ENCODE data around the gene MPDZ.
"Not testable (repeated sequence)": the region's sequence is repeated elsewhere in the genome, so short reads cannot be mapped to it uniquely, and the experiment has no call there.

Gene MPDZ

DNA sequence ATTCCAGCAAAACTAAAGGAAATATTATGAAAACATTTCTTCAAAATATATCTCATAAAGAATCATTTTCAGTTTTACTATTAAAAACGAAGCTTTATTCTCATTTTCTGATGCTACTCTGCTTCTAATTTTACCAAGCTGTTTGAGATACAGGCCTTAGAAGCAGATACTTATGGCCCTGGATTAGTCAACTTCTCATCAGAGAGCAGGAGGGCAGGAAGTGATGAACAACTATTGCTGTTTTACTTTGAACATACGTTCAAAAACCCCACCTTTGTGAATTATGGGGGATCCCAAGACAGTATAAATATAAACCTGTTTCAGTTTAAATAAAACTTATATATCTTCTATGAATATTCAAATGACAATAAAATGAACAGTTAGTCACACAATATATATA, 16.0 kb downstream of the MPDZ start:
- no peak for DNase-seq

DNA sequence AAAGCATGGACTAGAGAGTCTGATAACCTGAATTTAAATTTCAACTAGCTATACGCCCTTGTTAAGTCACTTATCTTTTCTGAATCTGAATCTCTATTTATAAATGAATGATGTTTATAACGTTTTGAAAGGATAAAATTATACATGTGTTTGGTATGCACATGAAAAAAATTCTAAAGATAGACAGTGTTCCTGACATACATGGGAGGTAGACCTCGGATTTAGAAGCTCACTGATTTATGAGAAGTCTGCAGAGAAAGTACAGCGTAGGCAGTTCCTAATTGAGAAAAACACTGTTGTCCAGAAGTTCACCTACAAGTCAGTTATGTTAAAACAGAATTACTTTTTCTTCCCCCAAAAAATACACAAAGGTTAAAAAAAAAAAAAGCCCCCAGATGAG, 26.6 kb downstream of the MPDZ start:
- no peak for DNase-seq

DNA sequence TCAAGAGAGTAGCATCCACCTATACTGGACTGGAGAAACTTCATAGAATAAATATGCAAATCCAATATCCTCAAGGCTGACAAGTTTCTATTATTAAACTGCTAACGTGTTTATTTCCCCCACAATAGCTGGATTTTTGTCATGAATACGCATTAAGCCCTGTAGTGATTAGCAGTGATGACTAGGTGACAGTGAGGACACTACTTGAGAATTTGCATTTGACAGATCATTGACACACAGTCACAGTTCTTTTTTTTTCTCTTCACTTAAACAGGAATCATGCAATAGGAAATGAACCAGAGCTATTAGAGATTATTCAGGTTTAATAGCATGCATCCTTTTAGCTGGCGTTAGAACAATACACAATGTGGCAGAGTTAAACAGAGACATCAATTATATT, 35.3 kb downstream of the MPDZ start:
- no peak for DNase-seq

DNA sequence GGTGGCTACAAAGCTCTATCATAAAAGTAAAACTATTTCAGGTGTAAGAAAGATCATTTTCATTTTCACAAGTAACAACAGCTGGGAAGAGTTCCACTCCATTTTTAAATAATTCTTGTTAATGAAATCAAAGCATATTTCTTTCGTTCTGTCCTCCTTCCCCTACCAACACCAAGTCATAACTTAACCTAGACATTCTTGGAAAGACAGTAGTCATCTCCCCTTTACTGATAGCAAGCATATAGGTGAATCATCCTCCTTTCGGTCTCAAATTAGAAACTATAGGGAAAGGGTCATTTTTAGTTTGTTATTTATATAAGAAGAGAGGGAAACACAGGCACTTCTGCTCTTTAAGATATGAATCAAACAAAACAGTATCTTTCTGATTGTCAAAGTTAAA, 38.2 kb downstream of the MPDZ start:
- DNase-seq = no peak

DNA sequence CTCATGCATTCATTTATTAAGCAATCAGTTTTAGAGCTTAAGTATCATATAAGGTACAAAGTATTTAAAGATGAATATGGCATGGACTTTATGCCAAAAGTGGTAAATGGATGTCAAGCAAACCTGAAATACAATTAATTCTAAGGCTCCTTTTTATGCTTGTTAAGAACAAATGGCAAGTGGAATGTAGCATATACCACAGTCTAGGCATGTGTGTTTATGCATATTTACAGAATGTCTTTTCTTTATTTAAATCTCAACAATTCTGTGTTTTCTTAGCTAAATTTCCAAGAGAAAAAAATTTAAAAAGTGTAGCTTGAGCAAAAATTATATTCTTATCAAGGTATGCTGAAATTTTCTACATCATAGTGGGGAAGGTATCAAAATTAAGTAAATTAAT, 39.8 kb downstream of the MPDZ start:
- DNase-seq = no peak

DNA sequence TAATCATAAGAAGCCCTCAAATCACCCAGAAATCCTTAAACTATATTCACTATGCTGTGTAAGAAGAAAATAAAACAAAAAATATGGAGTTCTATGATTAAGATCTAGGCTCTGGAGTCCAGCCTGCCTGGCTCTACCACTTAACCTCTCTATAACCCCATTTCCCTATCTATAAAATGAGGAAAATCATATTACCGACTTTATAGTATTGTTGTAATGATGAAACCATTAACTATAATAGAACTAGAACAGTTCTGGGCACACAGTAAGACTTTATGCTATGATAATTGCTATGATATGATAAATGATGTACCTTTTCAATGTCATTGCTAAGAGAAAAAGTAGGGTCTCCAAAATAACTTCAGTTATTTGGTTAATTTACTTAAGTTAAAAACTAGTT, 40.3 kb downstream of the MPDZ start:
- DNase-seq = no peak

DNA sequence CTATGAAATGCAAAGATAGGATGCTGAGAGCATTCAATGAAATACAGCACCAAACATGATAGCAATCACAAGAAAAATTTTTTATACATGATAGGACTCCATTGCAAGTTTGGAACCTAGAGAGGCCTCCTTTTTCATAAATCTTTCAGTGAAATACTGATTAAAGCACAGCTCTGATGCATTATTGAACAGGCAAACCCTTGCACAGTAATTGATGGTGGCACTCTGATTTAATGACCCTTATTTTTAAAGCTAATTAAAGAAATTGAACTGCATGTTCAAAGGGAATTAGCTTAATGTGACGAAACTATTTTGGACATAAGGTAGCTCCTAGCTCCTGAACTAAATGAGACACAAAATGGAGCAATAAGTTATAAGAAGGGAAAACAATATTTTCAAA, 44.6 kb downstream of the MPDZ start:
- DNase-seq = no peak

DNA sequence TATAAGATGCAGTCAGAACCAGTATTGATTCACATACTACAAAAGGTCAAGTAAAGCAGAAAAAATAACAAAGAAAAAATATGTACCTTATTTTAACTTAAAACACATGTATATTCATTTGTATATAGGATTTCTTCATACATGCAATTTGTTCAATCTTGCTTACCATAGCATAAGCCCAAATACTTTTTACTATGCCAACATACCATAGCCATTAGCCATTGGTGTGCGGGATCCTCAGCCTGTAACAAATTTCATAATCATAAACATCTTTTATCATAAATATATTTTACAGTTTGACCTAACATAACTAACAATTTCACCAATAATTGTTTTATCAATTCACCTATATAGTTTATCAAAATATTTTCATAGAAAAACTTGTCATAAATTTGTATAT, 51.1 kb downstream of the MPDZ start:
- DNase-seq = no peak

DNA sequence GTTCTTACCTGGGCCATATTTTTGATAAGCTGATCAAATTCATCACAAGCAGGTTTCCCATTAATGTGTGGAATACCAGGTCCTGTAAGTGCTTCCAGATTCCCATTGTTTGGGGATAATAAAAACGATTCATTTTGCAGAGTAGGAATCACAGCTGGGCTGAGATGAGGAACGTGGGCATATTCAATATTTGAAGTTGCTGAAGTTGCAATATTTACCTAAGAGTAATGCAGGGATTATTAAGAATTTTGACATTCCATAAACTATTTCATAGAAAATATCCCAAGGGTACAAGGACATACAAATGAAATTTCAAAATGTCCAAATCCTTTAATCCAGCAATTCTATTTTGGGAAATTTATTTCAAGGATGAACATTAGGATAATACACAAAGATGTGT, 55.1 kb downstream of the MPDZ start:
- DNase-seq = no peak

DNA sequence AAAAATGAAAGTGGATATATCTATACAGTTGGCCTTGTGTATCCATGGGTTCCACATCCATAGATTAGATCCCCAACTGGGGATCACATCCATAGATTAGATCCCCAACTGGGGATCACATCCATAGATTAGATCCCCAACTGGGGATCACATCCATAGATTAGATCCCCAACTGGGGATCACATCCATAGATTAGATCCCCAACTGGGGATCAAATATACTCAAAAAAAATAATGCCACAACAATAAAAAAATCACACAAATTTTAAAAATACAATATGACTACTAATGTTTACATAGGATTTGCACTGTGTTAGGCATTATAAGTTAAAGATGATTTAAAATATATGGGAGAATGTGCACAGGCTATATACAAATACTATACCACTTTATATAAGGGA, 56.8 kb downstream of the MPDZ start:
- not testable (repeated sequence) for DNase-seq

DNA sequence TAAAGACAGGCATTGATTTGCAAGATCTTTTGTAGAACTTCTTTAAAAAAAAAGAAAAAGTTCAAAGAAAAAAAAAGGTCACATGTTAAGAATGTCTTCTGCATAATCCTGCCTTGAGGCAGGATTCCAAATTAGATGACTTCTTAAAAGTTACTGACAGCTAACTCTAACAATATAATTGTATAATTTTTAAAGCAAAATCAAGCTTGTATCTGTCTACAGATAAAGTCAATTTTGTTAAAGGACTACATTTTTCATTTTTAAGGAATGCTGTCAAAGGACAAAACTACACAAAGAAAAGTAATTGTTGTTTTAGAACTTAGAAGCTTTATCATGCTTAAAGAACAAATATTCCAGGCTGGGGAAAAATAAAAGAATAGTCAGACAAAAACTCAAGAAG, 57.8 kb downstream of the MPDZ start:
- DNase-seq = no peak

DNA sequence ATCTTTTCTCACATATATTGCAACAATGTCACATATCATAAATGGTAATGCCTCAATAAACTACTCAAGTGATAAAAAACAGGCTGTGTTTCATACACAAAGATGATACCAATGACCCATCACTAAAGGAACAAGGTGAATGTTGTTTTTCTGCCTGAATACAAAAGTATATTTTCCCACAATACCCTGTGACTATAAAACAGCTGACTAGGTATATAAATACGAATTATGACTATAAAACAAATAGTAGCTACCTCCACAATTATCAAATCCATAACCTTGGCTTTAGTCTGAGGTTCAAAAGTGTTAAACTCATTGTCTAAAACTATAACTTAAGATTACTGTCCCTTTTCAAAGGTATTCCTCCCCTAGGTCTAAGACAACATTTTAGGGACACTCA, 58.7 kb downstream of the MPDZ start:
- no peak for DNase-seq

DNA sequence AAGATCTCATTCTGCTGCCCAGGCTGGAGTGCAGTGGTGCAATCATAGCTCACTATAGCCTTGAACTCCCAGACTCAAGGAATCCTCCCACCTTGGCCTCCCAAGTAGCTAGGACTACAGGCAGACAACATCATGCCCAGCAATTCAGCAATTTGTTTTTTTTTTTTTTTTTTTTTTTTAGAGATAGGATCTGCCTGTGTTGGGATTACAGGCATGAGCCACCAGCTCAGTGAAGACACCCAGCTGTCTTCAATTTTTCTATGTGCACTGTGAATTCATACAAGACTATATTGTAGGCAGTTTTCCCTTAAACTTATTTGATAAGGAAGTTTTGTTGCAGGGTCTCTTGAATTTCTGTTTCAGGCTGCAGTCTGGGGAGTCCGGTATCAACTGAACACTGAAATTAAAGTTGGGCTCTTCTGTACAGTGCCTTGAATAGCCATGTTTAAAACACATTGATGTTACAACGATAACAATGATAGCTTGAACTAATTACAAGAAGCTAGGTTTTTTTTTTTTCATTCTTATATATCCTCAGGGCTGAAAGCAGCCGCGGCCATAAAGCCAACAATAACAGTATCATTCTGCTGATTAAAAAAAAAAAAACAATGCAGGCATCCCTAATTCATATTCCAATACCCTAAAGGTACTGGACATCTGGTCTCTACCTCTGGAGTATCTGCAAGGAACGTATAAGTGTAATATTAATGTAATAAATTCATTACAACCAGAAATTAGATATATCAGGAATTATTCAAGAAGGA, 63.5 kb downstream of the MPDZ start:
- no peak for DNase-seq

DNA sequence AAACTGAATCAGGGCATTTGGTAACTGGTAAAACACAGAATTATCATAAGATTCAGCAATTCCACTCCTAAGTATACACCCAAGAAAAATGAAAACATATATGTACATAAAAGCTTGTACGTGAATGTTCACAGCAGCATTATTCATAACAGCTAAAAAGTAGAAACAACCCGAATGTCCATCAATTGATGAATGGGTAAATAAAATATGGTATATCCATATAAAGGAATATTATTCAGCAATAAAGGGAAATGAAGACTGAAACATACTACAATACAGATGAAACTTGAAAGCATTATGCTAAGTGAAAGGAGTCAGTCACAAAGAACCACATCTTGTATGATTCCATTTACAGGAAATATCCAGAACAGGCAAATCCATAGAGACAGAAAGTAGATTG, 65.5 kb downstream of the MPDZ start:
- DNase-seq = no peak

DNA sequence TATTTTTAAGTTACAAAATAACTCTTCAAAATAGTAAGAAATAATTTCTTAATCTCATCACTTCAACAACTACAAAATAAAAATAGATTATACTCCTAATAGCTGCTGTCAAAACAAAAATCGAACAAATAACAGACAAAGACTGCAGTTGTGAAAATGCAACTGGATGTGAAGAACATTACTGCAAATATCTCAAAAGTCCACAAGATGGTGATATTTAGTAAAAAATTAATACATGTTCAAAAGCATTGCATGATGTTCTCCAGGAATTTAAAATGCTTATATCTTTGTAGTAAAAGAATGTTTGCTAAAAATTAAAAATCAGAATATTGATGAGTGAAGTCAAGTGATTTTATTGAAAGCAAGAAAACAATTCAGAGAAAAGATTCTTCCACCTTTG, 66.2 kb downstream of the MPDZ start:
- DNase-seq = no peak

DNA sequence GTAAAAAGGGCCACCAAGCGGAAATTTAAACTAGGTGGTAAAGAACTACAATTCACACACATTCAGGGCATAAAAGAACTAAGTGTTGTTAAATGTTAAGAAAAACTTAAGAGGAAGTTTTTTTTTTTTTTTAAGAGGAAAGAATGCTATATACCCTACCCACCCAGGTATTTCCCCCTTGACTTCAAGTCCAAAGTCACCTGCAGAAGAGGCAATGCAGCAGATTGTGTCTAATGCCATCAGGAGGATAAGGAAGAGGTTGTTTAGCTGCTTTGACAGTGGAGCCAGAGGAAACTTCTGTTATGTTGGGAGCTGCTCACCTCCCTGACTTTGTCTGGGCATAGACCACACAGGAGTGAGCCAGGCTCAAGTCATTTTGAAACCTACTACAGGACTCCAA, 69.2 kb downstream of the MPDZ start:
- DNase-seq = no peak

DNA sequence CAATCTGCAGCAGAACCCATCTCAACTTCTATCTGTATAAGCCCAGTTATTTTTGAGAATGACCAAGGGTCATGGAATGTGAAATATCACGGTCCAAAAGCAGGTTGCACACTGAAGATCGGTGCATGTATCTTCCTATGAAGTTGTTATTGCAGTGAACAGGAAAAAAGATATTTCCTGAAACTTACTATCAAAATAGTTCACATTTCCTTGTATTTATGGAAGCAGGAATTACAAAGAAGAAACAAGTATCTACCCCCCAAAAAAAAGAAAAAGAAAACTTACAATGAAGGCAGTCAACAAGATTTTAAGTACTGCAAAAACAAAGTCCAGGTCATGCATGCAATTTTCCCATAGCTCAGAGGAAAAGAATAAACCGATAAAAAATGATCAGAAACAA, 70.0 kb downstream of the MPDZ start:
- no peak for DNase-seq

DNA sequence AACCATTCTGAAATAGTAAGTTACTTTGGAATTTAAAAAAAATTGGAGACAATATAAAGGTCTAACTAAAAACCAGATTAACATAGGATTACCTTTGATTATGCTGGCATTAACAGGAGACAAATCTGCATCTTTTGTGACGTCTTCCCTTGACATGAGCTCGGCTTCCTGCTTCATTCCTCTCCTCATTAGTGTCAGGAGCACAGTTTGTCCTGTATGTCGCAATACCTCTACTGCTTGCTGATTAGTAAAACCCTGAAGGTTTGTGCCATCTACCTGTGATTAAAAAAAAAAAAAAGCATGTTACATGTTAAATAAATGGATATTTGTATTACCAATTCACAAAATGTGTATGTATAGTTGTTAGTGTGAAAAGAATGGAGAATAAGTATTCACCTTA, 73.7 kb downstream of the MPDZ start:
- DNase-seq = no peak

DNA sequence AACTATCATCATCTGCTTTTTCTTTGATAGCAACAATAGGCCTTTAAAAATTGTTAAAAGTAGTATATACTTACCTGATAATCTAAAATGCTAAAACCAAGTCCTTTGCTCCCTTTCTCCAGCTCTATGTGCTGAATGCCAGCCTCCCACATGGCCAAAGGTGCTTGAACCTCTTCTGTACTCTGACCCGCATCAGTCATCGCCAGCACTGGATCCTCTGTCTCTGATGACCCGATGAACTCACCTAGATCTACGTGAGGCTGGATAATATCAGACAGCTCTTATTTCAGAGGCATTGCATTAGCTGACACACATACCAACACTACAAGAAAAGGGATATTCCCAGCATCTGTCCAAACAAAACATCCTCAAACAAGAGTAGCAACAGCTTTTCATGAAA, 89.5 kb downstream of the MPDZ start:
- DNase-seq = no peak

DNA sequence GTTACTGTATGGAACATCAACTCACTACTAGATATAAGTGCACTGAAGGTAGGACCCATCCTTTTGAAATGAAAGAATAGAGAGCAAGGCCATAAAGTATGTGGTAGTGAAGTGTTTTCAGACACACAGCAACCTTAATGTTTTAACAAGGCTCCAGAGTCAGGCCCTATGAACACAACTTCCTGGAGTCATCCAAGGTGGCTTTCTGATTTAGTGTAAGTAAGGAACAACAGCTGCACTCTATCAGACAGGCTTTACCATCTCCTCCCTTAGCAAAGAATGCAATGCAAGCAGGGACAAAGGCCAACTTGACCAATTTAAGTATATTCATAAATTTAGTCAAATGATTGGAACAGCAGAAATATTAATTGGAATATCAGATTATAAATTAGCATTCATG, 90.1 kb downstream of the MPDZ start:
- DNase-seq = no peak

DNA sequence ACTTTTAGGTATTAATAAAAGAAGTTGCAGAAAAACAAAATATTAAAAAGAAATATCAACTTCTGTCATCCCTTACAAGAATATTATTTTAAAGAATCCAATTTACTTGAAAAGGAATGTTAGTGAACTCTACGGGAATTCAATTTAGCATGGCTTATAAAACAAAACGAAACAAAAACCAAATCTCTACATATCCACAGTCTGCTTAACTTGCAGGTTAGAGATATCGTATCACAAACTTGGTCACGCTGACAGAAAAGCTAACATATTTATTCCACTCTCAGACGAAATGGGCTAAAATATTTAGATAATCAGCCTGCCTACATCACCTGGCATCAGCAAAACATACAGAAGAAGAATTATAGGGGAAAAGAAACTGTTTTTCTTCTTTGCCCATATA, 92.7 kb downstream of the MPDZ start:
- no peak for DNase-seq

DNA sequence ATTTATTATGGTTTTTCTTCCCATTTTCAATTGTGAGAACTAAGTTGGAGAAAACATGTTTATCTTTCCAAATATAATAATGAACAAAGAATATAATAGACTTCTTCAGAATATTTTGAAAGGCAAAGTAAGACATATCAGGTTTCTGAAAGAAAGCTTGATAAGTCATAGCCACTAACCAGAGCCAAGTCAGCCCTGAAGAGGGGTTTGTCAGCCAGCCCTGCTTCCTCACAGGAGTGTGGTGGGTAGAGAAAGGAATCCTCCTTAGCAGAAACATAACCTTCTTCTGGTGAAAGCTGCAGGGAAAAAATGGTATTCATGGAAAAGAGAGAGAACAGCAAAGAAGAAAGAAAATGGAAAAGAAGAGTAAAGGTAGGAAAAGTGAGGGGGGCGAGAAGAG, 93.4 kb downstream of the MPDZ start:
- DNase-seq = no peak

DNA sequence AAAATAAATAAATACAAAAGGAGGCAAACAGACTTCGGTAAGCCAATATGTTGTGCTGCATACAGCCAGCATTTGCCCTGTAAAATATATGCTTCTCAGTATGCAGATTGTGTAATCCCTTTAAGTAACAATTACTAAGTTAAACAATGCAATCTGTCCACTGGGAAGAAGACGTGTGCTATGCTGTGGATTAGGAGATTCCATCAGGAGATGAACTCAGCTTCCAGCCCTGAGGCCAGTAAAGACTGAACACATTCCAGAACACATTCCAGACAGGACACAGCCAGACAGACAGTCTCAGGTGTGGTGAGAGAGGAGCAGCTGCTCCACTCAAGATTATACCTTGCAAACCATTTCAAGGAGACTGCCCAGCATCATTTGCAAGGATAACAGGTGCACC, 97.8 kb downstream of the MPDZ start:
- no peak for DNase-seq

DNA sequence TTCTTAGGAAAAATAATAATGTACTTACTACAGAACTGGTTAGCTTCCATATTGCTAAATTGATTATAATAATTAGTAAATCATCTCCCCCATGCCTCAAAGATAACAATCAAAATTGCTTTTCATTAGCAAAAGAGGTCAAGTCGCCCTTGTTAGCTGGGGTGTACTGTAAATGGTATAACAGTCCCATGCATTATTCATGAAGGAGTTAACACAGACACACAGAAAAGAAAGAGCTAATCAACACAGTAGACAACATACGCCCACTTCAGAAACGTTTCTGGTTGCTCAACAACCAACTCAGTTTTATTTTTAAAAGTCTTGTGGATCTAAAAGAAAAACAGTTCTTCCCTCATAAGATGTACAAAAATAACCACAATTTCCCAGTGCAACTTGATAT, 100.2 kb downstream of the MPDZ start:
- no peak for DNase-seq

DNA sequence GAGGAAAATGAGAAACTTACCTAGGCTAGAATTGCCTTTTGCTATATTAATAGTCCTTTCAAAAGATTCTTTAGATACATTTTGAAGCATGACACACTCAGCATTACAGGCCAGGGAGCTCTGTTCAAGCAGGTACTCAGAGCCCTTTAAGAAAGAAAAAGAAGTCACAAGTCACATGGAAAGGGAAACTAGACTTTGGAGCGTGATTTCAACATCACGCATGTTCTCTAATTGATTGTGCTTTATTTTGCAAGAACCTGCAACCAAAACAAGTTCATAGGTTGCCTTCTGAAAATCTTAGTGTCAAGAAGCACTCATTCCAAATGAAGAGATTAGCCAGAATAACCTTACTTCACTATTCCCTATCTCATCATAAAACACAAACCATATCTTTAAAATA, 103.8 kb downstream of the MPDZ start:
- no peak for DNase-seq

All from SHP77 (cell line).